ENCODE data around the gene POU2AF1.
A peak's percentile ranks its signal among the peaks of the same experiment; 100 is the strongest.

The POU2AF1 gene

GRCh38 chr11:111367411-111368284, 11.4 kb downstream of the POU2AF1 start:
- Histone ChIP-seq H3K36me3 (ENCODE audit: control insufficient read depth, insufficient read depth, low read length) (peaks cover 30% of the 10 kb centered on the region), H3K27me3 (replicated peaks; ENCODE audit: control insufficient read depth, insufficient read depth, low read length) (no peaks in the 10 kb centered on the region)
- TF ChIP-seq, protein P1, sequence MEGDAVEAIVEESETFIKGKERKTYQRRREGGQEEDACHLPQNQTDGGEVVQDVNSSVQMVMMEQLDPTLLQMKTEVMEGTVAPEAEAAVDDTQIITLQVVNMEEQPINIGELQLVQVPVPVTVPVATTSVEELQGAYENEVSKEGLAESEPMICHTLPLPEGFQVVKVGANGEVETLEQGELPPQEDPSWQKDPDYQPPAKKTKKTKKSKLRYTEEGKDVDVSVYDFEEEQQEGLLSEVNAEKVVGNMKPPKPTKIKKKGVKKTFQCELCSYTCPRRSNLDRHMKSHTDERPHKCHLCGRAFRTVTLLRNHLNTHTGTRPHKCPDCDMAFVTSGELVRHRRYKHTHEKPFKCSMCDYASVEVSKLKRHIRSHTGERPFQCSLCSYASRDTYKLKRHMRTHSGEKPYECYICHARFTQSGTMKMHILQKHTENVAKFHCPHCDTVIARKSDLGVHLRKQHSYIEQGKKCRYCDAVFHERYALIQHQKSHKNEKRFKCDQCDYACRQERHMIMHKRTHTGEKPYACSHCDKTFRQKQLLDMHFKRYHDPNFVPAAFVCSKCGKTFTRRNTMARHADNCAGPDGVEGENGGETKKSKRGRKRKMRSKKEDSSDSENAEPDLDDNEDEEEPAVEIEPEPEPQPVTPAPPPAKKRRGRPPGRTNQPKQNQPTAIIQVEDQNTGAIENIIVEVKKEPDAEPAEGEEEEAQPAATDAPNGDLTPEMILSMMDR (IDR thresholded peaks at IDR 0.05; ENCODE audit: insufficient read depth, low read length, poor library complexity, severe bottlenecking): no peak

GRCh38 chr11:111366560-111367410, 12.3 kb downstream of the POU2AF1 start:
- Histone ChIP-seq H3K4me3 (replicated peaks; ENCODE audit: low read depth, low read length) (peak overlapping the region; percentile 33), H3K36me3 (ENCODE audit: control insufficient read depth, insufficient read depth, low read length) (peaks cover 37% of the 10 kb centered on the region), H3K27me3 (replicated peaks; ENCODE audit: control insufficient read depth, insufficient read depth, low read length) (no peaks in the 10 kb centered on the region)
- no peak for DNase-seq (ENCODE audit: extremely low read depth, insufficient read length)
- TF ChIP-seq, protein P1 (IDR thresholded peaks at IDR 0.05; ENCODE audit: insufficient read depth, low read length, poor library complexity, severe bottlenecking): no peak

More at GRCh38 chr11:111367411-111368284, 11.4 kb downstream of the POU2AF1 start:
- peak; percentile 74 for DNase-seq (ENCODE audit: extremely low read depth, insufficient read length)
- H3K4me3 ChIP-seq (replicated peaks; ENCODE audit: low read depth, low read length): peak overlapping the region; percentile 33

GRCh38 chr11:111365722-111366559, 13.1 kb downstream of the POU2AF1 start:
- no peak overlapping the region for H3K4me3 ChIP-seq (replicated peaks; ENCODE audit: low read depth, low read length)
- H3K27me3 ChIP-seq (replicated peaks; ENCODE audit: control insufficient read depth, insufficient read depth, low read length): no peaks in the 10 kb centered on the region
- TF ChIP-seq, protein P1 (IDR thresholded peaks at IDR 0.05; ENCODE audit: insufficient read depth, low read length, poor library complexity, severe bottlenecking): no peak
- H3K36me3 ChIP-seq (ENCODE audit: control insufficient read depth, insufficient read depth, low read length): peaks cover 38% of the 10 kb centered on the region
- no peak for DNase-seq (ENCODE audit: extremely low read depth, insufficient read length)

- Histone ChIP-seq H3K27me3 (replicated peaks; ENCODE audit: control insufficient read depth, insufficient read depth, low read length) (no peaks in the 10 kb centered on the region), H3K36me3 (ENCODE audit: control insufficient read depth, insufficient read depth, low read length) (peaks cover 41% of the 10 kb centered on the region), H3K4me3 (replicated peaks; ENCODE audit: low read depth, low read length) (no peak overlapping the region)
- no peak for DNase-seq (ENCODE audit: extremely low read depth, insufficient read length)
- TF ChIP-seq, protein P1 (IDR thresholded peaks at IDR 0.05; ENCODE audit: insufficient read depth, low read length, poor library complexity, severe bottlenecking): no peak
Observed at GRCh38 chr11:111364503-111364902, 14.6 kb downstream of the POU2AF1 start.

DNA sequence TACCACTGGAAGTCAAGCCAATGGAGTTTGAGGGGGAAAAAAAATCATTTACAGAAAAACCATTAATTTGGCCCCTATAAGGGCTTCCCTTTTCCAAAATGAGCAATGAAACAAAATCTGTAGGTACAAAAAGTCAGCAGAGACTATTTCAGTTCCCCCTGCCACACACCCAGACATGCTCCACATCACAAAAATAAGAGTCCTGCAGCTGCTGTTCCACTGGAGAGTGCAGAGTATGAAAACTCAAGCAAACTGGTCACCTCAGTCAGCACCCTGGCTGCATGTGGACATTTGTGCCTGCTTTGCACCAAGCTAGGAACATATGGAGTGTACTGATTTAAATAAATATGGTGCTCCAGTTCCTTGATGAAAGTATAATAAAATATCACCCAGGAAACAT, 15.1 kb downstream of the POU2AF1 start:
- no peak for DNase-seq (ENCODE audit: extremely low read depth, insufficient read length)
- TF ChIP-seq, protein P1 (IDR thresholded peaks at IDR 0.05; ENCODE audit: insufficient read depth, low read length, poor library complexity, severe bottlenecking): no peak
- Histone ChIP-seq H3K4me3 (replicated peaks; ENCODE audit: low read depth, low read length) (no peak overlapping the region), H3K36me3 (ENCODE audit: control insufficient read depth, insufficient read depth, low read length) (peaks cover 41% of the 10 kb centered on the region), H3K27me3 (replicated peaks; ENCODE audit: control insufficient read depth, insufficient read depth, low read length) (no peaks in the 10 kb centered on the region)
